GM10248 (cell line): ENCODE data around the gene CELA2A.
"Not testable (repeated sequence)": the region's sequence is repeated elsewhere in the genome, so short reads cannot be mapped to it uniquely, and the experiment has no call there.

Source experiments
- CTCF ChIA-PET: fragments of 300-600 bp; sonication (Branson Sonifier 250); formaldehyde crosslinking; extraction: SDS; loops from one replicate; lab custom pipeline; 2021; ENCODE audit warnings: antibody characterized with exemption; lab: Yijun Ruan, JAX
- POLR2A ChIA-PET: fragments of 350-650 bp; sonication (Branson Sonifier 250); formaldehyde crosslinking; extraction: SDS; loops from one replicate; lab custom pipeline; 2020; ENCODE audit warnings: antibody characterized with exemption; lab: Yijun Ruan, JAX
- DNase-seq: peaks from one replicate; pipeline ENCODE4 v3.0.0; 2012; ENCODE audit errors: extremely low spot score
- TF ChIP-seq, protein P1 (sequence below): IDR thresholded peaks from 2 replicates; pipeline ENCODE4 v1.5.1; 2012; ENCODE audit warnings: mild to moderate bottlenecking, low read depth; ENCODE audit errors: extremely low read depth, missing control alignments, control extremely low read depth

Gene CELA2A

DNA sequence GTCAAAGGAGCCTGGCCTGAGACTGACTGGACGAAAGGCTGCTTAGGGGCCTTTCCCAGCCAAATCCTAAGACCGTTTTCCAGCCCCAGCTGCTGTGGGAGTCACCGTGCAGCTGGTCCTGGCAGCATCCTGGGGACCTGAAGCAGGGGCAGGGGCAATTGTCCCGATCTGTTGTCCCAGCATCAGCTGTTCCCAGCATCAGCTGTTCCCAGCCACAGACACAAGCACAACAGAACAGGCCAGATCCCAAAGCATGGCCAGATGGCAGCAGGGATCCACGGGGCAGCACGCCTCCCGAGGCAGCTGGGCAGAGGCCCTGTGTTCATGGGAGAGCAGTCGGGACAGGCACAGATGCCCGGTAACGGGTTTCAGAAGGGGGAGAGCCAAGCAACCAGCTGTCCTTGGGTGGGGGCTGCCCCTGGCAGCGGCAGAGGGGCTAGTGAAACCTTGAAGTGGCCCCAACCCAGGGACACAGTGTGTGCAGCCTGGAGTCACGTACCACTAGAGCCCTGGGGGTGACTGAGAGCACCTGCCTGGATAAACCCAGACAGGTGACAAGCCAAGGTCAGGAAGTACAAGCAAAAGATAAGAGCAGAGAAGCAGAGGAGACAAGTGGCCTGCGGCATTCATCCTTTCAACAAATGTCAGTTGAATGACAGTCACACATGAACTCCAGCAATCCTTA lies 32.7 kb downstream of the CELA2A start:
- DNase-seq, result no peak
- CTCF ChIA-PET, result no interaction called here
- POLR2A ChIA-PET, result no interaction called here
- TF ChIP-seq, protein P1, sequence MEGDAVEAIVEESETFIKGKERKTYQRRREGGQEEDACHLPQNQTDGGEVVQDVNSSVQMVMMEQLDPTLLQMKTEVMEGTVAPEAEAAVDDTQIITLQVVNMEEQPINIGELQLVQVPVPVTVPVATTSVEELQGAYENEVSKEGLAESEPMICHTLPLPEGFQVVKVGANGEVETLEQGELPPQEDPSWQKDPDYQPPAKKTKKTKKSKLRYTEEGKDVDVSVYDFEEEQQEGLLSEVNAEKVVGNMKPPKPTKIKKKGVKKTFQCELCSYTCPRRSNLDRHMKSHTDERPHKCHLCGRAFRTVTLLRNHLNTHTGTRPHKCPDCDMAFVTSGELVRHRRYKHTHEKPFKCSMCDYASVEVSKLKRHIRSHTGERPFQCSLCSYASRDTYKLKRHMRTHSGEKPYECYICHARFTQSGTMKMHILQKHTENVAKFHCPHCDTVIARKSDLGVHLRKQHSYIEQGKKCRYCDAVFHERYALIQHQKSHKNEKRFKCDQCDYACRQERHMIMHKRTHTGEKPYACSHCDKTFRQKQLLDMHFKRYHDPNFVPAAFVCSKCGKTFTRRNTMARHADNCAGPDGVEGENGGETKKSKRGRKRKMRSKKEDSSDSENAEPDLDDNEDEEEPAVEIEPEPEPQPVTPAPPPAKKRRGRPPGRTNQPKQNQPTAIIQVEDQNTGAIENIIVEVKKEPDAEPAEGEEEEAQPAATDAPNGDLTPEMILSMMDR, result no peak

DNA sequence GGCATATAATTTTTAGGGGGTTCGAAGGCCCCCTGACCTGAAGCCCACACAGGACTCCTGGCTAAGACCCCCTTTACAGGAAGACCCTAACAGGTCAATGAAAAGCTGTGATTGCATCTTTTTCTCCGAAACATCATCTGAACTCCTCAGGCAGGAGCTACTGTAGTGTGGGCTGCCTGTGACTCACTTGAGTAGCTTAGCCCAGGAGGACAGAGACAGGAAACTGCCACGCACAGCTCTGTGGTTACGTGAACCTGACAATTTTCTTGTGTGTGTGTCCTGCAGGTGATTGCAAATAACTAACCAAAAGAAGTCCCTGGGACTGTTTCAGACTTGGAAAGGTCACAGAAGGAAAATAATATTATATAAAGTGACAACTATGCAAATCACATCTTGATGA lies 34.5 kb downstream of the CELA2A start:
- POLR2A ChIA-PET, DNase-seq: not testable (repeated sequence)
- CTCF ChIA-PET, result interaction anchor here (1.2 kb wide), 1 partner anchor 10 kb away, joined by 3 read pairs; no protein-coding TSS in a partner anchor

DNA sequence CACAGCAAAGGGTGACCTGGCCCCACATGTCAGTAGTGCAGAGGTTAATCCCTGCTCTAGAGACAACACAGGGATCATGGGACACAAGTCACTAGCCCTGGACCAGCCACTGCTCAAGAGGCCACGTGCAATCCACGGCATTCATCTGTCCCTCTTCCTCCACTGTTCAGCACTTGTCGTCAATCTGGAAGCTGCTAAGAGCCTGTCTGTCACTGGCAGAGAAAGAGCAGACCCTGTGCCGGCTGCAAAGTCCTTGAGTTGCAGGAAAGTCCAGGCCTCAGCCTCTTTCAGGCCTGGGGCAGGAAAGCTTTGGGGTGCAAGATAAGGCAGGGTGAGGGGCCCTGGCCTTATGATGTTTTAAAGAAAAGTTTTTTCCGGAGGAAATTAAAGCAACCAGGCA lies 36.1 kb downstream of the CELA2A start:
- DNase-seq, result no peak
- POLR2A ChIA-PET, result interaction anchor here (0.5 kb wide), 1 partner anchor 300 kb away, joined by 3 read pairs; no protein-coding TSS in a partner anchor
- TF ChIP-seq, protein P1, result no peak
- CTCF ChIA-PET, result interaction anchor here (1.4 kb wide), 1 partner anchor 169 kb away, joined by 4 read pairs; no protein-coding TSS in a partner anchor

DNA sequence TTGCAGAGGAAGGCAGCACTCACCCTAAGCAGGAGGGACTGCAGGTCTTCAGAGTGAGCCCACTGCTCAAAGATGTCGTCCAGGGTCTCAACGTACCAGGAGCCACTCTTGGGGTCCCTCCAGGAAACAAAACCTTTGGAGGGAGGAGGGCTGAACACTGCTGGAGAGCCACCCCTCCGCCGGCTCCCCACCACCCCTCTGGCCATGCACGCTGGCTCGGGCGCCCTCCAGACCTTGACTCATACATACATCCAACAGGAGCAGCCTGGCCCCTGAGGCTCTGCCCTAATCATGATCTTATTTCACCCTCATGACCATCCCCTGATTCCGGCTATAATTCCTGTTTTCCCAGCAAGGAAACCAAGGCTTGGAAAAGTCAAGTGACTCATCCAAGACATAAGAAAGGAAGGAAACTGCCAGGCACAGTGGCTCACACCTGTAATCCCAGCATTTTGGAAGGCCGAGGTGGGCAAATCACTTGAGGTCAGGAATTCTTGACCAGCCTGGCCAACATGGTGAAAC lies 37.4 kb downstream of the CELA2A start:
- DNase-seq, result no peak
- CTCF ChIA-PET, result no interaction called here
- TF ChIP-seq, protein P1, result no peak

DNA sequence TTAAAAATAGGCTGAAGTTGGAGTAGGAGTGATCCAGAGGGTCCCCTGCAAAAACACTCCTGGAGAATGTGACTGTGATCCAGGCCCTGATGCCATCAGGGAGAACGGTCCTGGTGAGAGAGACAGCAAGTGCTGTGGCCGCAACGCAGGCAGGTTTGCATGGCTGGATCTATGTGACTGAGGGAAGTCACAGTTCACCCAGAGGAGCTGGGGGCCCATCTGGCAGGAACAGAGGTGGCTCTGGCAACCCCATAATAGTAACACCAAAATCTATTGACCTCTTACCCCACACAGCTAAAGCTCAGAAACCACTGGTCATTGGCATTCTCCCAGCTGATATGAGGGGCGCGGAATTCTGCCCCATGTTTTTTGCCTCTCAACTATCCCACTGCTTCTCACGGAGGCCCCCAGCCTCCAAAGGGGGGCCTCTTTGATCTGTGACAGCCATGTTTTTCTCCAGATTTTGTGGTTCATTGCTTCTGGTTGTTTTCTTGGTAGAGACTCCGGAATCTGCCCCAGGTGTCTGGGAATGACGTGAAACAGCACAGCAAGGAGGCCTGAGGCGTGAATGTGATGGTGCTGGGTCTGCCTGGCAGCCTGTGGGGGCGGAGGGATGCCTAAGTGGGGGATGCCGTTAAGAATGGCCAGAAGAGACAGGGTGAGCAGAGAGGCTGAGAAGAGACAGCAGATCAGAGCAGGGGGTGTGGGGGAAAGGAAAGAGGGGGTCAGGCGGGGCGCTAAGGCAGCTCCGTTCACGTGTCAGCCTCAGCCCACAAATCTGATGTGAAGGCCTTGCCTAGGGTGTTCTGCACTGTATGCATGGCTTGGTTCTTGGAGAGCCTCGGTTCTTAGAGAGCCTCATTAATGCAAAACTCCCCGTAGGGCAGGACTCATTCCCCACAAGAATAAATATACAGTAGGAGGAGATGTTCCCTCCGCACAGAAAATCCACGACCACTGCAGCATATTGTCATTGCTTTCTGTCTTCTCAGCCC lies 43.9 kb downstream of the CELA2A start:
- ChIA-PET CTCF (interaction anchor here (0.9 to 1.6 kb wide), 8 partner anchors 8 to 177 kb away, joined by 3 to 7 read pairs (median 3); no protein-coding TSS in a partner anchor), POLR2A (no interaction called here)
- DNase-seq, result no peak
- TF ChIP-seq, protein P1, result no peak

More for the DNA sequence above, 37.4 kb downstream of the CELA2A start:
- POLR2A ChIA-PET, result no interaction called here

DNA sequence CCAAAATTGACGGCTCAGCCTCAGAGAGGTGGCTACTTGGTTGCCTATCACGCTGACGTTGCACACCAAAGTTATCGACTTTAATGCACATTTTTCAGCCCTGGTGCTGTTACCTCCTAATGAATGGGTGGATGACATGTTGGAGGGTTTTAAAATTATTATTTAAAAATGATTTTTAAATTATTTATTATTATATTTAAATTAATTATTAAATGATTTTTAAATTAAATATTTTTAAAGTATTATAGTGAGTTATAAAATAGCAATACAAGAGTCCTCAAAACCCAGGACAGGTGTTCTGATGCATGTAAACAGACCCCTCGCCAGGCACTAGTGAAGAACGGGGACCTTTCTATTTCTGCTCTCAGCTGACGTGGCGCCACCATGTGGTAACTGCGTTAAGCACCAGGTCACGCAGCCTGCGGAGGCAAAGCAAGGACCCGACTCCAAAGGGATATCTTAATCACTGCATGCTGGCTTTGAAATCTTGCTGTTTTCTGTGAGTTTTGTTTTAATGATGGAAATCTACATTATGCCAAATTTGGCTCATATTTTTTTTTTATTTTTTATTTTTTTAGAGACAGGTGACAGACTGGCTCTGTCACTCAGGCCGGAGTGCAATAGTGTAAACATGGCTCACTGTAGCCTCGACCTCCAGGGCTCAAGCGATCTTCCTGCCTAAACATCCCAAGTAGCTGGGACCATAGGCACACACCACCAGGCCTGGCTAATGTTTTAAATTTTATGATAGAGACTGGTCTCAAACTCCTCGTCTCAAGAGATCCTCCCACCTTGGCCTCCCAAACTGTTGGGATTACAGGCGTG lies 44.9 kb downstream of the CELA2A start:
- ChIA-PET CTCF (interaction anchor here (1.2 to 1.6 kb wide), 3 partner anchors 10 to 54 kb away, joined by 3 to 7 read pairs (median 3); no protein-coding TSS in a partner anchor), POLR2A (no interaction called here)
- TF ChIP-seq, protein P1, result peak; percentile 82
- peak; percentile 77 for DNase-seq
